ENCODE results near the gene ZNF547. TPM values are rescaled to one million over a fixed set of nuclear protein-coding genes. Genes with fewer than 3 reads are reported as not detected.

Gene ZNF547
- total RNA-seq, 1 experiment from 2014 or later: 6.5 TPM

DNA sequence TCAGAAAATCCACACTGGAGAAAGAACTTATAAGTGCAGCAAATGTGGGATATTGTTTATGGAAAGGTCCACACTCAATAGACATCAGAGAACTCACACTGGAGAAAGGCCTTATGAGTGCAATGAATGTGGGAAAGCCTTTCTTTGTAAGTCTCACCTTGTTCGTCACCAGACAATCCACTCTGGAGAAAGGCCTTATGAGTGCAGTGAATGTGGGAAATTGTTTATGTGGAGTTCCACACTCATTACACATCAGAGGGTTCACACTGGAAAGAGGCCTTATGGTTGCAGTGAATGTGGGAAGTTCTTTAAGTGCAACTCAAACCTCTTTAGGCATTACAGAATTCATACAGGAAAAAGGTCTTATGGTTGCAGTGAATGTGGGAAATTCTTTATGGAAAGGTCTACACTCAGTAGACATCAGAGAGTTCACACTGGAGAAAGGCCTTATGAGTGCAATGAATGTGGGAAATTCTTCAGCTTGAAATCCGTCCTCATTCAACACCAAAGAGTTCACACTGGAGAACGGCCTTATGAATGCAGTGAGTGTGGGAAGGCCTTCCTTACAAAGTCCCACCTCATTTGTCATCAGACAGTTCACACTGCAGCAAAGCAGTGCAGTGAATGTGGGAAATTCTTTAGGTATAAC is 14.3 kb downstream of the ZNF547 start:
- Histone ChIP-seq H3K9me3 (ENCODE audit: low read length) (peaks cover 45% of the 10 kb centered on the region), H3K9me2 (replicated peaks; ENCODE audit: insufficient read depth, low read length) (no peaks in the 10 kb centered on the region), H3K4me3 (ENCODE audit: low read length) (no peak overlapping the region), H2AFZ (ENCODE audit: low read length) (no peak overlapping the region), H3K4me2 (ENCODE audit: low read depth, low read length, poor library complexity, severe bottlenecking) (no peak overlapping the region), H4K20me1 (ENCODE audit: insufficient read depth, low read depth, low read length) (no peaks in the 10 kb centered on the region), H3K79me2 (ENCODE audit: low read length) (no peaks in the 10 kb centered on the region), H3K36me3 (ENCODE audit: insufficient read depth, low read length) (peaks cover 55% of the 10 kb centered on the region), H3K27me3 (ENCODE audit: low read length) (no peaks in the 10 kb centered on the region), H3K4me1 (ENCODE audit: low read length) (no peaks in the 10 kb centered on the region), H3K9ac (ENCODE audit: low read length) (no peak overlapping the region), H3K27ac (ENCODE audit: low read length) (no peak overlapping the region)
- no peak for DNase-seq

DNA sequence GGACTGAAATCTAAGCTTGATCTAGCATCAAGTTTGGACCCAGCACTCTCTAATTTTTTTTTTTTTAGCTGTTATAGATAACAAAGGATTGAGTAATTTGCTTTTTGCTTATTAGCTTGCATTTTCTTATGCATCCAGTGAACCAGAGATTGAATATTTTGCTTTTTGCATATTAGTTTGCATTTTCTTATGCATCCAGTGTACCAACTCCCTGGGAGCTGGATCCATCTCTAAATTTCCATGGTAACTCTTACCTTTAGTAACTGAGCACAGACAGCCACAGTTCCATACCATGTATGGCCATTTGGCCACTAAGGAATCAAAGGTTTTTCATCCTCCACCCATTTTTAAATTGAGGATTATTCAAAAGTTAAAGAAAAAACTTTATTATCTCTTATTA is 17.6 kb downstream of the ZNF547 start:
- no peak overlapping the region for H3K4me3 ChIP-seq (ENCODE audit: low read length)
- H3K27ac ChIP-seq (ENCODE audit: low read length): no peak overlapping the region
- peaks cover 40% of the 10 kb centered on the region for H3K9me3 ChIP-seq (ENCODE audit: low read length)
- H3K79me2 ChIP-seq (ENCODE audit: low read length): no peaks in the 10 kb centered on the region
- no peak overlapping the region for H3K4me2 ChIP-seq (ENCODE audit: low read depth, low read length, poor library complexity, severe bottlenecking)
- H3K9ac ChIP-seq (ENCODE audit: low read length): no peak overlapping the region
- no peaks in the 10 kb centered on the region for H3K9me2 ChIP-seq (replicated peaks; ENCODE audit: insufficient read depth, low read length)
- no peak for DNase-seq
- H3K4me1 ChIP-seq (ENCODE audit: low read length): no peaks in the 10 kb centered on the region
- H3K27me3 ChIP-seq (ENCODE audit: low read length): no peaks in the 10 kb centered on the region
- H2AFZ ChIP-seq (ENCODE audit: low read length): no peak overlapping the region
- no peaks in the 10 kb centered on the region for H4K20me1 ChIP-seq (ENCODE audit: insufficient read depth, low read depth, low read length)
- peaks cover 31% of the 10 kb centered on the region for H3K36me3 ChIP-seq (ENCODE audit: insufficient read depth, low read length)

GRCh38 chr19:57382806-57383488 is 19.6 kb downstream of the ZNF547 start:
- no peaks in the 10 kb centered on the region for H3K27me3 ChIP-seq (ENCODE audit: low read length)
- no peak for DNase-seq
- no peaks in the 10 kb centered on the region for H3K9me2 ChIP-seq (replicated peaks; ENCODE audit: insufficient read depth, low read length)
- peaks cover 11% of the 10 kb centered on the region for H3K36me3 ChIP-seq (ENCODE audit: insufficient read depth, low read length)
- no peak overlapping the region for H3K4me3 ChIP-seq (ENCODE audit: low read length)
- H4K20me1 ChIP-seq (ENCODE audit: insufficient read depth, low read depth, low read length): no peaks in the 10 kb centered on the region
- H3K9me3 ChIP-seq (ENCODE audit: low read length): peaks cover 28% of the 10 kb centered on the region
- H3K27ac ChIP-seq (ENCODE audit: low read length): no peak overlapping the region
- H2AFZ ChIP-seq (ENCODE audit: low read length): no peak overlapping the region
- no peak overlapping the region for H3K4me2 ChIP-seq (ENCODE audit: low read depth, low read length, poor library complexity, severe bottlenecking)
- no peaks in the 10 kb centered on the region for H3K4me1 ChIP-seq (ENCODE audit: low read length)
- H3K9ac ChIP-seq (ENCODE audit: low read length): no peak overlapping the region
- no peaks in the 10 kb centered on the region for H3K79me2 ChIP-seq (ENCODE audit: low read length)

DNA sequence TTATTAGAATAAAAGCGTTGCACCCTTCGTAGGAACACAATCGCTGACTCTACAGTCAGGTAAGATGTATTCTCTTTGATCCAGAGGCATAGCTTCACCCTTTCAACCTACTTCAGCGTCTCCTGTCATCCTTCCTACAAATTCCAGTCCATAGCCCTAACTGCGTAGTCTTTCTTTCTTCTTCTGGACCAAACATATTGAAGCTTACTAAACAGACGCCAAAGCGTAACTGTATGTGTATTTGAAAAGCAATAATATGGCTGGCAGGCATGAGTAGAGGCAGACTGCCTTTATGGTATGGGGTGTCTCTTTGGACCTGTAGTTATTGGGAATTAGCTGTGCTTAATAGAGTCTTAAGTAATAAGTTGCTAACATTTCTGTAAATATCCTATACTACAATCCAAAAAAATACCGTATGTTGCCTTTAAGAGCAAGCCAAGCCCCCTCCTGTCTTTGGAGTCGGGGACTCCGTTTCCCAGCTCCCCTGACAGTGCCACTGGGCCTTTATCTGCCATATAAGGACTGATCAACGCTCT is 25.9 kb downstream of the ZNF547 start:
- peak overlapping the region; percentile 82 for H3K4me3 ChIP-seq (ENCODE audit: low read length)
- H4K20me1 ChIP-seq (ENCODE audit: insufficient read depth, low read depth, low read length): no peaks in the 10 kb centered on the region
- peak overlapping the region; percentile 75 for H3K4me2 ChIP-seq (ENCODE audit: low read depth, low read length, poor library complexity, severe bottlenecking)
- H3K27me3 ChIP-seq (ENCODE audit: low read length): no peaks in the 10 kb centered on the region
- peaks cover 42% of the 10 kb centered on the region for H3K79me2 ChIP-seq (ENCODE audit: low read length)
- peak overlapping the region; percentile 61 for H2AFZ ChIP-seq (ENCODE audit: low read length)
- peaks cover 21% of the 10 kb centered on the region for H3K36me3 ChIP-seq (ENCODE audit: insufficient read depth, low read length)
- no peaks in the 10 kb centered on the region for H3K9me2 ChIP-seq (replicated peaks; ENCODE audit: insufficient read depth, low read length)
- peak overlapping the region; percentile 38 for H3K27ac ChIP-seq (ENCODE audit: low read length)
- DNase-seq: no peak
- peaks cover 38% of the 10 kb centered on the region for H3K9me3 ChIP-seq (ENCODE audit: low read length)
- peak overlapping the region; percentile 55 for H3K9ac ChIP-seq (ENCODE audit: low read length)
- peaks cover 17% of the 10 kb centered on the region for H3K4me1 ChIP-seq (ENCODE audit: low read length)

DNA sequence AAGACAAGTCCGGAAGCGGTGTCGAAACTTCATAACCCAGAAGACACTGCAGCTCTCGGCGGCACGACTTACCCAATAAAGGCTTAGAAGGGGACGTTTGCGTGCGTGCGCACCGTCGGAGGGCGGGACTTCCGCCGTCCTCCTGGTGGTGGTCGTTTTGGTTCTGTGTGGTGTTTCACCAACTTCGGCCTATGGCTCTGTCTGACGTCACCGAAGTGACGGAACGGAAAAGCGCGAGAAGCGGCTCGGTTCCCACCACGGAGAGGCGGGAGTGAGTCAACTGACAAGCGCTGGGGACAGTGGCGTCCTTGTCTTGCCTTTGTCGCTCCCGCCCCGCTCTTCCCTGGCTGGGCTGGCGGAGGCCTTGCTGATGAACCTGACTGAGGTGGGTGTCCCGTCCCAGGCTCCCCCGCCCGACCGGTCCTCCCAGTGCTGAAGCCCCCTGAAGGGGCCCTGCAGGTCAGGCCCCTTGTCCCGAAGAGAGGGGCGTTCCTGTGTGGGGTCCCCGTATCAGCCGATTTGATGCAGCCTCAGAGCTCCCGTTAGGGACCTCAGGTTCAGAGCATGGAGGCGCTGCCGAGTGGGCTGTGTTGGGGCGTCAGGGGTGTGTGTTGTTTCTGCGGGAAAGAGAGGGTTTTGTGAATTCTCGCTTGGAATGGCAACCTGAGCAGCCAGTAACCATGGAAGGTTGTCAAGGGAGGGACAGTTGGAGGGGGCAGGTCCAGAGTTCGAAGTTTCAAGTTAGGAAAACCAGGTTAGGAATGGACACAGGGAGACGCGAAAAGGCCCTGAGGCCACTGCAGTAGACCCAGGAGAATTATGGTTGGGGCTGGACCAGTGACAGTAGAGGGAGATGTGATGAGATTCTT is 26.6 kb downstream of the ZNF547 start, which contains the start of gene ZNF548:
Gene ZNF548 (plus strand): TSS at position 125 of the 869 bp plus-strand sequence. CDS start 246 bp downstream, at position 371.
- Histone ChIP-seq H3K36me3 (ENCODE audit: insufficient read depth, low read length) (peaks cover 25% of the 10 kb centered on the region), H3K4me2 (ENCODE audit: low read depth, low read length, poor library complexity, severe bottlenecking) (peak within 1 kb of the TSS; percentile 75), H3K9ac (ENCODE audit: low read length) (peak within 1 kb of the TSS; percentile 86), H3K27me3 (ENCODE audit: low read length) (no peaks in the 10 kb centered on the region), H3K4me1 (ENCODE audit: low read length) (peaks cover 17% of the 10 kb centered on the region), H4K20me1 (ENCODE audit: insufficient read depth, low read depth, low read length) (no peaks in the 10 kb centered on the region), H2AFZ (ENCODE audit: low read length) (peak within 1 kb of the TSS; percentile 70), H3K9me3 (ENCODE audit: low read length) (peaks cover 38% of the 10 kb centered on the region), H3K9me2 (replicated peaks; ENCODE audit: insufficient read depth, low read length) (no peaks in the 10 kb centered on the region), H3K79me2 (ENCODE audit: low read length) (peaks cover 46% of the 10 kb centered on the region), H3K27ac (ENCODE audit: low read length) (peak within 1 kb of the TSS; percentile 48), H3K4me3 (ENCODE audit: low read length) (peak within 1 kb of the TSS; percentile 82)
- peak; percentile 100 for DNase-seq

- Histone ChIP-seq H3K27ac (ENCODE audit: low read length) (no peak overlapping the region), H3K4me2 (ENCODE audit: low read depth, low read length, poor library complexity, severe bottlenecking) (no peak overlapping the region), H3K36me3 (ENCODE audit: insufficient read depth, low read length) (peaks cover 76% of the 10 kb centered on the region), H3K4me1 (ENCODE audit: low read length) (peaks cover 6% of the 10 kb centered on the region), H3K9ac (ENCODE audit: low read length) (no peak overlapping the region), H3K79me2 (ENCODE audit: low read length) (peaks cover 54% of the 10 kb centered on the region), H3K9me3 (ENCODE audit: low read length) (peaks cover 59% of the 10 kb centered on the region), H3K9me2 (replicated peaks; ENCODE audit: insufficient read depth, low read length) (no peaks in the 10 kb centered on the region), H3K27me3 (ENCODE audit: low read length) (no peaks in the 10 kb centered on the region), H4K20me1 (ENCODE audit: insufficient read depth, low read depth, low read length) (no peaks in the 10 kb centered on the region), H2AFZ (ENCODE audit: low read length) (no peak overlapping the region), H3K4me3 (ENCODE audit: low read length) (no peak overlapping the region)
- DNase-seq: no peak
Measured at GRCh38 chr19:57395710-57396109, 32.4 kb downstream of the ZNF547 start.

- Histone ChIP-seq H3K9me2 (replicated peaks; ENCODE audit: insufficient read depth, low read length) (no peaks in the 10 kb centered on the region), H4K20me1 (ENCODE audit: insufficient read depth, low read depth, low read length) (no peaks in the 10 kb centered on the region), H3K9me3 (ENCODE audit: low read length) (peaks cover 62% of the 10 kb centered on the region), H3K79me2 (ENCODE audit: low read length) (peaks cover 25% of the 10 kb centered on the region), H2AFZ (ENCODE audit: low read length) (no peak overlapping the region), H3K27me3 (ENCODE audit: low read length) (no peaks in the 10 kb centered on the region), H3K4me3 (ENCODE audit: low read length) (no peak overlapping the region), H3K27ac (ENCODE audit: low read length) (no peak overlapping the region), H3K4me1 (ENCODE audit: low read length) (peaks cover 3% of the 10 kb centered on the region), H3K36me3 (ENCODE audit: insufficient read depth, low read length) (peaks cover 81% of the 10 kb centered on the region), H3K9ac (ENCODE audit: low read length) (no peak overlapping the region), H3K4me2 (ENCODE audit: low read depth, low read length, poor library complexity, severe bottlenecking) (no peak overlapping the region)
- DNase-seq: no peak
Measured at GRCh38 chr19:57398868-57399267, 35.5 kb downstream of the ZNF547 start.

All from Karpas-422 (cell line).